H1 (cell line): ENCODE results near the gene DDX55. TPM values are rescaled to one million over a fixed set of nuclear protein-coding genes. Genes with fewer than 3 reads are reported as not detected.

Source experiments
- CTCF ChIA-PET: fragments of 300-600 bp; sonication (Branson Sonifier 250); formaldehyde crosslinking; loops from one replicate; lab custom pipeline; 2021; ENCODE audit not compliant: partially characterized antibody; lab: Charles Lee
- POLR2A ChIA-PET: fragments of 300-600 bp; sonication (Branson Sonifier 250); formaldehyde crosslinking; loops from one replicate; lab custom pipeline; 2021; ENCODE audit warnings: inconsistent platforms; ENCODE audit not compliant: partially characterized antibody; lab: Charles Lee
- DNase-seq, 2 experiments: peaks; one replicate each; pipeline versions ENCODE4 v3.0.0 to v3.0.0-alpha.2; 2010 to 2022; ENCODE audit warnings: low spot score in 2 of 2, low read depth in 1 of 2, mixed read lengths in 1 of 2
- FAIRE-seq: peaks from 2 replicates; lab custom pipeline; 2011; peaks lifted over from hg19 to GRCh38; lab: Jason Lieb, UNC
- H2AFZ ChIP-seq: 2 replicates; pipeline ENCODE4 v1.8.1; 2012; ENCODE audit warnings: low read length, inconsistent platforms
- H2AK5ac ChIP-seq: 2 replicates; pipeline ENCODE4 v1.6.1; 2013; ENCODE audit warnings: low read depth, low read length
- H2BK120ac ChIP-seq: replicated peaks from 2 replicates; pipeline ENCODE3; 2013; ENCODE audit warnings: low read depth, low read length, inconsistent platforms
- H2BK12ac ChIP-seq: 2 replicates; pipeline ENCODE4 v1.6.1; 2013; ENCODE audit warnings: low read depth, low read length
- H2BK15ac ChIP-seq: 2 replicates; pipeline ENCODE4 v1.6.1; 2013; ENCODE audit warnings: low read length
- H2BK20ac ChIP-seq: 2 replicates; pipeline ENCODE4 v1.6.1; 2013; ENCODE audit warnings: low read length
- H2BK5ac ChIP-seq: 2 replicates; pipeline ENCODE4 v1.6.1; 2013; ENCODE audit warnings: low read depth, low read length
- H3K14ac ChIP-seq: 2 replicates; pipeline ENCODE4 v1.6.1; 2013; ENCODE audit warnings: inconsistent platforms; ENCODE audit not compliant: insufficient read length
- H3K18ac ChIP-seq: 2 replicates; pipeline ENCODE4 v1.6.1; 2013; ENCODE audit warnings: low read length; ENCODE audit errors: extremely low read depth
- H3K23ac ChIP-seq: 2 replicates; pipeline ENCODE4 v1.6.1; 2013; ENCODE audit warnings: inconsistent platforms; ENCODE audit not compliant: insufficient read length
- H3K23me2 ChIP-seq: 2 replicates; pipeline ENCODE4 v1.6.1; 2013; ENCODE audit warnings: low read depth, low read length
- H3K27ac ChIP-seq: 2 replicates; pipeline ENCODE4 v1.6.1; 2011; ENCODE audit warnings: low read depth, low read length, inconsistent platforms
- H3K27me3 ChIP-seq, 4 experiments: replicated peaks in 1 of 4; 1 replicate in 1 of 4; 2 replicates in 3 of 4; pipeline versions ENCODE4 v1.6.1 to v1.8.1; 2011 to 2013; ENCODE audit warnings: low read length in 3 of 4, mild to moderate bottlenecking in 3 of 4, inconsistent platforms in 2 of 4, mixed read lengths in 2 of 4, moderate library complexity in 1 of 4; ENCODE audit not compliant: control insufficient read depth in 3 of 4, insufficient read depth in 3 of 4; ENCODE audit errors: extremely low read depth in 1 of 4
- H3K36me3 ChIP-seq, 4 experiments: 2 replicates each; pipeline versions ENCODE4 v1.6.1 to v1.8.1; 2011 to 2013; ENCODE audit warnings: mild to moderate bottlenecking in 4 of 4, low read length in 3 of 4, moderate library complexity in 2 of 4, control low read depth in 1 of 4, inconsistent platforms in 1 of 4; ENCODE audit not compliant: insufficient read depth in 4 of 4, control insufficient read depth in 2 of 4
- H3K4ac ChIP-seq: replicated peaks from 2 replicates; pipeline ENCODE3; 2013; ENCODE audit warnings: low read length, low read depth, mixed read lengths, inconsistent platforms; ENCODE audit not compliant: insufficient read length
- H3K4me1 ChIP-seq, 4 experiments: replicated peaks in 1 of 4; 1 replicate in 1 of 4; 2 replicates in 3 of 4; pipeline versions ENCODE4 v1.6.1 to v1.8.1; 2011 to 2013; ENCODE audit warnings: low read length in 3 of 4, inconsistent platforms in 2 of 4, mixed read lengths in 1 of 4; ENCODE audit not compliant: insufficient read depth in 4 of 4, control insufficient read depth in 3 of 4
- H3K4me2 ChIP-seq, 2 experiments: 2 replicates each; pipeline versions ENCODE4 v1.6.1 to v1.8.1; 2011 to 2013; ENCODE audit warnings: low read depth in 2 of 2, low read length in 2 of 2, control low read depth in 1 of 2, inconsistent platforms in 1 of 2, mild to moderate bottlenecking in 1 of 2; ENCODE audit not compliant: insufficient read depth in 1 of 2
- H3K4me3 ChIP-seq, 4 experiments: fragments of 200-600, 300-600 bp in 1 of 4; sonication (generic), shearing (Covaris generic), sonication (Bioruptor Twin) in 1 of 4; 2 replicates each; pipeline versions ENCODE4 v1.5.1 to v1.8.1; 2011 to 2016; ENCODE audit warnings: low read length in 4 of 4, low read depth in 3 of 4, control low read depth in 2 of 4, inconsistent platforms in 2 of 4, mild to moderate bottlenecking in 2 of 4, mixed read lengths in 1 of 4, moderate library complexity in 1 of 4; ENCODE audit not compliant: insufficient read depth in 2 of 4; ENCODE audit errors: extremely low read depth in 1 of 4
- H3K56ac ChIP-seq: replicated peaks from 2 replicates; pipeline ENCODE3; 2013; ENCODE audit warnings: low read depth, mild to moderate bottlenecking, mixed read lengths, low read length, inconsistent platforms; ENCODE audit not compliant: insufficient read length
- H3K79me1 ChIP-seq: 2 replicates; pipeline ENCODE4 v1.6.1; 2013; ENCODE audit warnings: low read depth, low read length, control low read depth
- H3K79me2 ChIP-seq, 2 experiments: 2 replicates each; pipeline versions ENCODE4 v1.6.1 to v1.8.1; 2012 to 2013; ENCODE audit warnings: low read length in 2 of 2, mild to moderate bottlenecking in 2 of 2, inconsistent platforms in 1 of 2; ENCODE audit not compliant: insufficient read depth in 2 of 2, control insufficient read depth in 1 of 2
- H3K9ac ChIP-seq, 4 experiments: replicated peaks in 1 of 4; 1 replicate in 1 of 4; 2 replicates in 3 of 4; pipeline versions ENCODE4 v1.6.1 to v1.8.1; 2011 to 2013; ENCODE audit warnings: low read depth in 3 of 4, low read length in 3 of 4, control low read depth in 2 of 4, mild to moderate bottlenecking in 2 of 4, moderate library complexity in 2 of 4, inconsistent platforms in 1 of 4; ENCODE audit errors: extremely low read depth in 1 of 4
- H3K9me3 ChIP-seq, 2 experiments: 2 replicates each; pipeline versions ENCODE4 v1.6.1 to v1.8.1; 2012 to 2013; ENCODE audit warnings: mild to moderate bottlenecking in 2 of 2, moderate library complexity in 2 of 2, control low read depth in 1 of 2, inconsistent platforms in 1 of 2, low read depth in 1 of 2, low read length in 1 of 2, mixed read lengths in 1 of 2; ENCODE audit not compliant: insufficient read depth in 2 of 2
- H4K20me1 ChIP-seq, 2 experiments: replicated peaks in 1 of 2; 2 replicates each; pipeline versions ENCODE3 to v1.8.1; 2011 to 2013; ENCODE audit warnings: inconsistent platforms in 2 of 2, low read length in 2 of 2, mild to moderate bottlenecking in 1 of 2; ENCODE audit not compliant: insufficient read depth in 2 of 2, control insufficient read depth in 1 of 2
- H4K5ac ChIP-seq: 2 replicates; pipeline ENCODE4 v1.6.1; 2013; ENCODE audit warnings: low read length, low read depth, mixed read lengths, inconsistent platforms; ENCODE audit not compliant: insufficient read length
- H4K8ac ChIP-seq: 2 replicates; pipeline ENCODE4 v1.8.0; 2013; ENCODE audit warnings: mild to moderate bottlenecking, moderate library complexity, low read length, inconsistent platforms; ENCODE audit not compliant: insufficient read depth; ENCODE audit errors: extremely low read depth
- H4K91ac ChIP-seq: replicated peaks from 2 replicates; pipeline ENCODE3; 2013; ENCODE audit warnings: low read length, mixed read lengths, inconsistent platforms; ENCODE audit not compliant: insufficient read length
- BACH1 ChIP-seq: IDR thresholded peaks from 2 replicates; pipeline ENCODE4 v1.6.1; 2012; ENCODE audit warnings: low read length, improper control_type of control experiment
- CHD1 ChIP-seq: IDR thresholded peaks from 2 replicates; pipeline ENCODE4 v1.6.1; 2012; ENCODE audit warnings: low read depth, low read length, improper control_type of control experiment
- EP300 ChIP-seq, 2 experiments: IDR thresholded peaks; 1 replicate in 1 of 2; 2 replicates in 1 of 2; pipeline ENCODE4 v1.6.1; 2011 to 2012; ENCODE audit warnings: low read depth in 2 of 2, low read length in 2 of 2, mild to moderate bottlenecking in 2 of 2, borderline replicate concordance in 1 of 2, inconsistent platforms in 1 of 2, moderate library complexity in 1 of 2
- EZH2 ChIP-seq: fragments of 200-600 bp; sonication (generic); IDR thresholded peaks from 2 replicates; pipeline ENCODE4 v1.7.1; 2012; ENCODE audit warnings: low read depth, mild to moderate bottlenecking, moderate library complexity, low read length, inconsistent platforms; ENCODE audit not compliant: severe bottlenecking
- HDAC6 ChIP-seq: IDR thresholded peaks from one replicate; pipeline ENCODE4 v1.7.1; 2012; ENCODE audit warnings: low read depth, mild to moderate bottlenecking, inconsistent platforms, low read length, moderate library complexity
- KDM1A ChIP-seq: fragments of 200-600, 300-600 bp; sonication (generic); IDR thresholded peaks from 2 replicates; pipeline ENCODE4 v1.7.1; 2016; ENCODE audit warnings: mild to moderate bottlenecking, low read length, borderline replicate concordance
- KDM4A ChIP-seq: IDR thresholded peaks from one replicate; pipeline ENCODE4 v1.7.1; 2012; ENCODE audit warnings: low read depth, mild to moderate bottlenecking, moderate library complexity, low read length, inconsistent platforms; ENCODE audit not compliant: severe bottlenecking
- RNF2 ChIP-seq: fragments of 200-900, 300-1000 bp; sonication (generic); IDR thresholded peaks from 2 replicates; pipeline ENCODE4 v1.7.1; 2016; ENCODE audit warnings: borderline replicate concordance, low read depth, mild to moderate bottlenecking, antibody characterized with exemption, low read length; ENCODE audit not compliant: poor library complexity, severe bottlenecking; ENCODE audit errors: missing control alignments
- SIN3A ChIP-seq, 2 experiments: IDR thresholded peaks in 1 of 2; conservative IDR thresholded peaks in 1 of 2; 2 replicates each; pipeline ENCODE4 v1.6.1; 2011 to 2012; ENCODE audit warnings: low read length in 2 of 2, improper control_type of control experiment in 1 of 2, low read depth in 1 of 2, mild to moderate bottlenecking in 1 of 2
- SP4 ChIP-seq: IDR thresholded peaks from 2 replicates; pipeline ENCODE4 v1.6.1; 2012; ENCODE audit warnings: low read length, inconsistent platforms
- TCF12 ChIP-seq: IDR thresholded peaks from 2 replicates; pipeline ENCODE4 v1.6.1; 2011; ENCODE audit warnings: low read depth, mild to moderate bottlenecking, low read length
- TEAD4 ChIP-seq: IDR thresholded peaks from 2 replicates; pipeline ENCODE4 v1.6.1; 2012; ENCODE audit warnings: low read depth, low read length, inconsistent platforms, mixed read lengths
- WGBS, 2 experiments: shearing (Covaris generic) in 1 of 2; methylation state at CpG; one replicate each; pipeline versions ENCODE4 v1.1.6 to v1.1.7; 2013 to 2015; ENCODE audit warnings: low lambda C conversion rate in 2 of 2, mixed read lengths in 2 of 2, inconsistent platforms in 1 of 2, low coverage in 1 of 2, missing lambda C conversion rate in 1 of 2; ENCODE audit not compliant: insufficient replicate concordance in 2 of 2, insufficient coverage in 1 of 2, insufficient read length in 1 of 2; ENCODE audit errors: extremely low coverage in 1 of 2, missing lambda C conversion rate in 1 of 2; 5-methylcytosine and 5-hydroxymethylcytosine counted together
- polyA plus RNA-seq, 7 experiments: library from polyadenylated mRNA; depleted of rRNA in 3 of 7; stranded (reverse) in 5 of 7; unstranded in 2 of 7; fragments of >200 nt in 5 of 7; fragments of 200-250 nt in 2 of 7; gene quantifications; 1 replicate in 5 of 7; 2 replicates in 1 of 7; 4 replicates in 1 of 7; pipeline versions ENCODE4 v1.2.1 to v1.2.3, GENCODE V29; 2011 to 2013; ENCODE audit warnings: missing spikeins in 2 of 7, mixed read lengths in 2 of 7
- total RNA-seq: library from RNA; stranded (reverse); fragmentation: NEBNext Ultra II Directional; extraction: Animal tissue kit (Norgen Biotek cat#: 25700); gene quantifications from 2 replicates; pipeline ENCODE4 v1.2.1, GENCODE V29; 2021
- TF ChIP-seq, protein P1 (sequence below): IDR thresholded peaks from 2 replicates; pipeline ENCODE4 v1.6.1; 2011; ENCODE audit warnings: low read depth, mild to moderate bottlenecking, low read length; ENCODE audit not compliant: insufficient read depth

DDX55 gene
- total and polyA plus RNA-seq, 2 of the 8 experiments (the other 6 are each of a cell fraction or from before 2014, with no cell fraction given) = 25.8 to 37.7 TPM

DNA sequence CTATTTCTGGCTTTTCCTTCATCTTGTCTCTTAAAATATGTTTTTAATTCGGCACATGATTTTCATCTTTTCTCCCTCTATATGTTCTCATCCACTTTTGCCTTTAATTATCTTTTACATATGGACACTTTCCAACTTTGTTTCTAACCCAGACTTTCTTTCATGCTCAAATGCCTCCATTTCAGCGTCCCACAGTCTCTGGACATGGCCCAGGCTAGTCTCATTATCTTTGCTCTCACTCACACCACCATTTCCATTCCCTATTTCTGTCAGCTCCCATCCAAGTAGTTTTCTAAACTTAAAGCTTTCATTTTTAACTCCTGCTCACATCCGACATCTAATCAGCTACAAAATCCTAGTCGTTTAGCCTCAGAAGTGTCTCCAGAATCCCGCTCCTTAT, 46.5 kb downstream of the DDX55 start:
- no peak overlapping the region for H3K4me2 ChIP-seq
- H3K36me3 ChIP-seq = peaks cover 5 to 39% (median 18%) of the 10 kb centered on the region in 4 experiments; a peak in 7 of 8 replicates
- no peaks in the 10 kb centered on the region for H3K23me2 ChIP-seq
- no peak for FAIRE-seq
- no peaks in the 10 kb centered on the region for H4K20me1 ChIP-seq
- no peaks in the 10 kb centered on the region for H3K27me3 ChIP-seq
- H3K4ac ChIP-seq = no peak overlapping the region
- no peak overlapping the region for H4K91ac ChIP-seq
- CTCF ChIA-PET = interaction anchor here (1.4 kb wide), 1 partner anchor 113 kb away, joined by 3 read pairs; the partner anchor contains the start of gene DNAH10
- H3K9me3 ChIP-seq = no peaks in the 10 kb centered on the region
- no peak overlapping the region for H4K8ac ChIP-seq
- no peak overlapping the region for H3K56ac ChIP-seq
- H3K23ac ChIP-seq = no peak overlapping the region
- H3K79me1 ChIP-seq = no peaks in the 10 kb centered on the region; the same call in 1 of the 2 replicates
- POLR2A ChIA-PET = interaction anchor here (1.2 kb wide), 1 partner anchor 25 kb away, joined by 3 read pairs; no protein-coding TSS in a partner anchor
- no peak overlapping the region for H2AK5ac ChIP-seq
- H2BK20ac ChIP-seq = no peak overlapping the region
- no peak overlapping the region for H2BK120ac ChIP-seq
- H3K4me1 ChIP-seq = no peaks in the 10 kb centered on the region
- no peak overlapping the region for H2BK12ac ChIP-seq
- H3K9ac ChIP-seq = no peak overlapping the region
- no peak for DNase-seq
- no peak overlapping the region for H4K5ac ChIP-seq
- no peak overlapping the region for H2BK5ac ChIP-seq
- no peaks in the 10 kb centered on the region for H3K79me2 ChIP-seq
- no peak overlapping the region for H3K14ac ChIP-seq
- H2BK15ac ChIP-seq = no peak overlapping the region
- 86% methylated on average over 5 of the region's 5 CpGs; no CpG with 5 or more reads in 1 of the 2 experiments for WGBS, 2 experiments
- H3K18ac ChIP-seq = no peak overlapping the region
- no peak overlapping the region for H3K4me3 ChIP-seq
- H3K27ac ChIP-seq = no peak overlapping the region
- no peak overlapping the region for H2AFZ ChIP-seq
- TF ChIP-seq SP4 (no peak), SIN3A (conservative IDR thresholded peaks at IDR 0.05 in 1 of 2, IDR thresholded peaks at IDR 0.05 in 1 of 2; ENCODE audit: low read depth in 1 of 2, low read length in 2 of 2) (no peak), BACH1 (no peak), CHD1 (no peak), TCF12 (no peak), EZH2 (no peak), TEAD4 (no peak), EP300 (IDR thresholded peaks at IDR 0.05; ENCODE audit: borderline replicate concordance in 1 of 2, low read depth in 2 of 2, low read length in 2 of 2) (no peak), RNF2 (no peak), HDAC6 (no peak), KDM1A (no peak), KDM4A (no peak)
- TF ChIP-seq, protein P1, sequence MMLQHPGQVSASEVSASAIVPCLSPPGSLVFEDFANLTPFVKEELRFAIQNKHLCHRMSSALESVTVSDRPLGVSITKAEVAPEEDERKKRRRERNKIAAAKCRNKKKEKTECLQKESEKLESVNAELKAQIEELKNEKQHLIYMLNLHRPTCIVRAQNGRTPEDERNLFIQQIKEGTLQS = no peak
